Astrocyte of the spinal cord (primary cell): ENCODE results near the gene MYOG.

Source experiments
- DNase-seq: peaks from one replicate; pipeline ENCODE4 v3.0.0; 2011; ENCODE audit warnings: low read depth, low spot score
- H3K4me3 ChIP-seq: 2 replicates; pipeline ENCODE4 v1.5.1; 2011; ENCODE audit warnings: low read depth, mild to moderate bottlenecking, low read length, moderate library complexity
- CTCF ChIP-seq: IDR thresholded peaks from 2 replicates; pipeline ENCODE4 v1.5.1; 2012; ENCODE audit warnings: low read depth, mild to moderate bottlenecking, low read length, inconsistent platforms
- in situ Hi-C: cut with HindIII; loops from 2 replicates; pipeline ENCODE4 v1.10.0; 2017; ENCODE audit warnings: low sequenced_read_pairs

Gene MYOG

DNA sequence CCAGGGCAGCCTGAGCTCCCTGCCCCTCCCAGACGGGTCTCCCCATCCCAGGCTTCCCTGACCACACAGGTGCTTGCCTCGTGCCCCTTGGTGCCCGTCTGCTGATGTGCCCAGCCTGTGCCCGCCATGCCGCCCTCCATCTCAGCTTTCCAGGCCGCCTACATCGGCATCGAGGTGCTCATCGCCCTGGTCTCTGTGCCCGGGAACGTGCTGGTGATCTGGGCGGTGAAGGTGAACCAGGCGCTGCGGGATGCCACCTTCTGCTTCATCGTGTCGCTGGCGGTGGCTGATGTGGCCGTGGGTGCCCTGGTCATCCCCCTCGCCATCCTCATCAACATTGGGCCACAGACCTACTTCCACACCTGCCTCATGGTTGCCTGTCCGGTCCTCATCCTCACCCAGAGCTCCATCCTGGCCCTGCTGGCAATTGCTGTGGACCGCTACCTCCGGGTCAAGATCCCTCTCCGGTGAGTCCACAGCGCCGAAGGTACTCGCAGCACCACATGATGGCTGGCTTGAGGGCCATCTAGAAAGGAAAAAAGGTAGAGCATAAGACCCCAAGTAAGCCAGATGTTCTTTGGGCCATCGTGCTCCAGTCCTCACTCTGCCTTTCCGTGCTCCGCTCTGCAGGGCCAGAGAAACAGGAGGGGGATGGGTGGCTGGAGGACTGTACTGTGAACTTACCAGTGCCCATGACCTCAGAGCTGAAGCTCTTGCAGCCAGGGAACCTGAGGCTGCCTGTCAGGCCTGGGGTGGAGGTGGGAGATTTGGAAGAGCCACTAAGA is 43.1 kb upstream of the MYOG start:
- DNase-seq, result no peak
- no peak overlapping the region for H3K4me3 ChIP-seq
- in situ Hi-C loops, result no loop called here
- no peak for TF ChIP-seq CTCF

- no peak for TF ChIP-seq CTCF
- DNase-seq, result no peak
- H3K4me3 ChIP-seq, result peak overlapping the region; percentile 32
- in situ Hi-C loops, result no loop called here
Observed at GRCh38 chr1:203128431-203128715, 42.6 kb upstream of the MYOG start.

DNA sequence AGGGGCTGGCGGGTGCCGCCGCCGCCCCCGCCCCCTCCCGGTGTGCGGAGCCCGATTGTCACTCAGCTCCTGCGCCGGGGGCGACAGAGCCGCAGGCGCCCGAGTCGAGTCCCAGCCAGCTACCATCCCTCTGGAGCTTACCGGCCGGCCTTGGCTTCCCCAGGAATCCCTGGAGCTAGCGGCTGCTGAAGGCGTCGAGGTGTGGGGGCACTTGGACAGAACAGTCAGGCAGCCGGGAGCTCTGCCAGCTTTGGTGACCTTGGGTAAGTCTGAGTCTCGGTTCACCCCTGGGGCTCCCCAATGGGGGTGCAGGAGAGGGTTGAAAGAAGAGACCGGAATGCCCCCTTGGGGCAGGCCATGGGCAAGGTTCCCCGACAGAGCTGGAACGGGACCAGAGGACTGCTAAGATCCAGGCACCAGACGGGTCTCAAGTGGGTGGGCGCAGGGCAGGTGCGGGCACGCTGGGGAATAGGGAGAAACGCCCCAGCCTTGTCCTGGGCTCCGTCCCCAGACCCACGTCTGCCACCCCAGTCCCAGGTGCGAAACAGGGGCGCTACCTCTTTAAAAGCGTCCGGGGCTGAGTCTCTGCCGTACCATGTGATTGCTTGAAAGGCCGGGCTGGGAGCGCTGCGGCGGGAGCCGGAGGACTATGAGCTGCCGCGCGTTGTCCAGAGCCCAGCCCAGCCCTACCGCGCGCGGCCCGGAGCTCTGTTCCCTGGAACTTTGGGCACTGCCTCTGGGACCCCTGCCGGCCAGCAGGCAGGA is 42.0 kb upstream of the MYOG start, which contains the start of gene ADORA1:
Gene ADORA1 (plus strand): TSS at position 61 of the 765 bp plus-strand sequence. CDS start 1,116 bp downstream, outside the sequence.
- H3K4me3 ChIP-seq, result peak within 1 kb of the TSS; percentile 32
- peak; percentile 37 for DNase-seq
- no peak for TF ChIP-seq CTCF
- in situ Hi-C loops, result no loop called here

DNA sequence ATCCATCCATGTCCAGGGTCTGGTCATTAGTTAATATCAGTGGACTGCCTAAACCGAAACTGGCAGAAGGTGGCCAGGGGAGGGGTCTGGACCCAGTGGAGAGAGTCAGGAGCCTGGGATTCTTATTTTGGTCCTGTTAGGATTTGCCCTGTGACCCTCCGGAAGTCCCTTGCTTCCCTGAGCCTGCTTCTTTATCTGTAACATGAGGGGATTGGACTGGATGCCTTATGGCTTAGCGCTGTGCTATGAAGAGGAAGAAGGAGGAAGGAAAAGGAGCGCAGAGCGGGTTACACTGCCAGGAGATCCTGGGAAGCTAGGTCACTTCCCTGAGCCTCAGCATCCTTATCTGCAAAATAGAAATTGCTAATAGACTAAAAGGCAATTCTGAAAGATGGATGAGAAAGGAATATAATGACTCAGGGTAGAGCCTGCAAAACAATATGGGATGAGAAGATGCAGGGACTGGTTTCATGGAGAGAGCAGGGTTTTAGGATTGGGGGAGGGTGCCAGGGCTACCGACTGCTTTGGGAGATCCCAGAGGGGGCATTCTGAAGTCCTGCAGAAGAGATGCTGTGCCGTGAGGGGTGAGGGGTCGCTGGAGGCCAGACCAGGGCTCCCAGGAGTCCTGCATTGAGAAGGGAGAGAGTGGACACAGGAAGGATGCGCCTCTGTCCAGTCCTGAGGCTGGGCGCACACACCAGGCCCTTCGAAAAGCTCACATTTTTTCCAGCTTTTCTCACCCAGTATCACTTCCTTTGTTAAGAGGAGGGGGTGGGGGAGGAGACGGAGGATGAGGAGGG is 41.3 kb upstream of the MYOG start:
- TF ChIP-seq CTCF, result no peak
- peak overlapping the region; percentile 32 for H3K4me3 ChIP-seq
- DNase-seq, result no peak
- in situ Hi-C loops, result no loop called here

- in situ Hi-C loops, result no loop called here
- no peak for DNase-seq
- no peak overlapping the region for H3K4me3 ChIP-seq
- TF ChIP-seq CTCF, result peak; percentile 51
Observed at GRCh38 chr1:203126151-203126865, 40.5 kb upstream of the MYOG start.
